Right hindlimb (tissue), 1 donor: Measurements from ENCODE around the gene RAVER1.

Experiments used
- DNase-seq: peaks from one replicate; pipeline ENCODE4 v3.0.0-alpha.2; 2018

RAVER1 gene

GRCh38 chr19:10266706-10267105 lies 66.6 kb downstream of the RAVER1 start:
- no peak for DNase-seq
